Thyroid gland (tissue), 4 donors: ENCODE data around the gene FERMT3. TPM values are rescaled to one million over a fixed set of nuclear protein-coding genes. Genes with fewer than 3 reads are reported as not detected.

Source experiments
- DNase-seq, 2 donors: peaks; one replicate each; pipeline ENCODE4 v3.0.0-alpha.2; 2019
- H3K27ac ChIP-seq, 3 donors: fragments of 200-600 bp; sonication (generic); 1 replicate in 2 of 3; 2 replicates in 1 of 3; pipeline ENCODE4 v1.5.1; 2016 to 2019; ENCODE audit warnings: mild to moderate bottlenecking in 1 of 3, moderate library complexity in 1 of 3
- H3K27me3 ChIP-seq: fragments of 200-600 bp; sonication (generic); one replicate; pipeline ENCODE4 v1.5.1; 2019
- H3K36me3 ChIP-seq, 2 donors: fragments of 200-600 bp; sonication (generic); one replicate each; pipeline ENCODE4 v1.5.1; 2016 to 2019
- H3K4me1 ChIP-seq, 2 donors: fragments of 200-600 bp; sonication (generic); one replicate each; pipeline ENCODE4 v1.5.1; 2017 to 2019
- H3K4me3 ChIP-seq, 3 donors: fragments of 200-600 bp; sonication (generic); replicated peaks in 1 of 3; 1 replicate in 2 of 3; 2 replicates in 1 of 3; pipeline ENCODE4 v1.5.1; 2016; ENCODE audit warnings: mild to moderate bottlenecking in 1 of 3
- H3K9me3 ChIP-seq: fragments of 200-600 bp; sonication (generic); one replicate; pipeline ENCODE4 v1.5.1; 2017
- POLR2A ChIP-seq, 2 donors: fragments of 450-650 bp; IDR thresholded peaks; one replicate each; pipeline ENCODE4 v1.6.1; 2017; ENCODE audit warnings: antibody characterized with exemption in 2 of 2, mild to moderate bottlenecking in 2 of 2, moderate library complexity in 1 of 2
- WGBS, 2 donors: methylation state at CpG; one replicate each; pipeline ENCODE4 v1.1.5; 2017; 5-methylcytosine and 5-hydroxymethylcytosine counted together
- intact Hi-C: fragments of 100-400 bp; cut with DNase I; formaldehyde crosslinking; loops from one replicate; pipeline ENCODE4 v1.15.1; 2023
- total RNA-seq, 4 donors: library from RNA; depleted of rRNA; stranded (reverse); fragments of >200 nt; gene quantifications; one replicate each; pipeline ENCODE4 v1.2.3, GENCODE V29; 2016
- TF ChIP-seq, protein P1 (sequence below), 6 experiments: fragments of 200-600 bp in 3 of 6; fragments of 450-650 bp in 3 of 6; sonication (generic) in 3 of 6; IDR thresholded peaks; one replicate each; pipeline ENCODE4 v1.5.1; 2016 to 2019; ENCODE audit warnings: antibody characterized with exemption in 6 of 6, mild to moderate bottlenecking in 2 of 6, inconsistent platforms in 1 of 6, moderate library complexity in 1 of 6

The FERMT3 gene
- total RNA-seq, 4 donors from 2014 or later, result 7.6 to 13.9 (median 10.8) TPM

DNA sequence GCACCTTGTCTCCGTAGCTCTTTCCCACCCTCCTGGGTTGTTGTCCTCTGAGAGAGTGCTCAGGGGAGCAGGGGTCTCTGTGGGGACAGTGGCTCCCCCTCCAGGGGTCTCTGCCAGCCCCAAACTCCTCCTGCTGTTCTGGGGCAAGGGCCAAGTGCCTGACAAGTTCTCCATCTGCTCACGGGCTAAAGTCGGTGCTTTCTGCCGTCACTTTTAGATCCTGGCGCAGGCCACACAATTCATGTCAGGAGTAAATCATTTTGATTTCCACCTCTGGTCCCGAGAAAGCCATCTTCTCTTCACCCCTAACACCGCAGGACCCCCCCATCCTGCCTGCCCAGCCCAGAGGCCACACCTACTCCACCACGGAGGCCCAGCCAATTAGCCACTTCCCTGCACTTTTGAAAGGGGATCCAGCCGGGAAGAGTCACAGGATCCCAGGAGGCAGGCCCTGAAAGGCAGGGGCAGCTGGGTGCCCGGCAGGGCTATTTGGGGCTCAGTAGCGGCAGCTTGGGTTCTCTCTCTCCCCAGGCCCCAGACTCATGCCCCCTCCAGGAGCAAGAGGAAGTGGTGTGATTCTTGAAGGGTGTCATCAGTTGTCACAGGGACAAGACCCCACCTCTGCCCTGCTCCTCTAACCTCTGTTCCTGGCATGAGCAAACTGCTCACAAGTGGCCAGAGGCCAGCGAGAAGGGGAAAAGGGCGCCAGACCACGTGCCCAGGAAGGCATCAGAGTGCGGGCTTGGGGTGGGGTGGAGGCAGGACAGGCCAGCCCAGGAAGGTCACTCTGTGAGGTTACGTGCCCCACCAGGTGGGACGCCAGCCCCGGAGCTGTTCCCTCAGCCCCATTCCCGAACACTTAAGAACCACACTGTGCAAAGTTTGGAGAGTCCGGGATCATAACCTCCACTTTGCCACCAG, 41.9 kb upstream of the FERMT3 start:
- TF ChIP-seq, protein P1, sequence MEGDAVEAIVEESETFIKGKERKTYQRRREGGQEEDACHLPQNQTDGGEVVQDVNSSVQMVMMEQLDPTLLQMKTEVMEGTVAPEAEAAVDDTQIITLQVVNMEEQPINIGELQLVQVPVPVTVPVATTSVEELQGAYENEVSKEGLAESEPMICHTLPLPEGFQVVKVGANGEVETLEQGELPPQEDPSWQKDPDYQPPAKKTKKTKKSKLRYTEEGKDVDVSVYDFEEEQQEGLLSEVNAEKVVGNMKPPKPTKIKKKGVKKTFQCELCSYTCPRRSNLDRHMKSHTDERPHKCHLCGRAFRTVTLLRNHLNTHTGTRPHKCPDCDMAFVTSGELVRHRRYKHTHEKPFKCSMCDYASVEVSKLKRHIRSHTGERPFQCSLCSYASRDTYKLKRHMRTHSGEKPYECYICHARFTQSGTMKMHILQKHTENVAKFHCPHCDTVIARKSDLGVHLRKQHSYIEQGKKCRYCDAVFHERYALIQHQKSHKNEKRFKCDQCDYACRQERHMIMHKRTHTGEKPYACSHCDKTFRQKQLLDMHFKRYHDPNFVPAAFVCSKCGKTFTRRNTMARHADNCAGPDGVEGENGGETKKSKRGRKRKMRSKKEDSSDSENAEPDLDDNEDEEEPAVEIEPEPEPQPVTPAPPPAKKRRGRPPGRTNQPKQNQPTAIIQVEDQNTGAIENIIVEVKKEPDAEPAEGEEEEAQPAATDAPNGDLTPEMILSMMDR (IDR thresholded peaks at IDR 0.05), result no peak
- peak in 1 of 2 donors; percentile 21 for TF ChIP-seq POLR2A (IDR thresholded peaks at IDR 0.05)
- Histone ChIP-seq H3K27ac (peak overlapping the region; percentile 77 to 96 (median 93)), H3K27me3 (no peaks in the 10 kb centered on the region), H3K36me3 (no peaks in the 10 kb centered on the region), H3K4me3 (peak overlapping the region in 2 of 3 donors; percentile 64 to 79), H3K4me1 (peaks cover 11 to 13% of the 10 kb centered on the region in 2 donors), H3K9me3 (no peaks in the 10 kb centered on the region)
- 41 to 46% methylated on average over 15 to 18 of the region's 20 CpGs for WGBS, 2 donors
- DNase-seq, result peak; percentile 59 to 62
- intact Hi-C loops, result no loop called here

DNA sequence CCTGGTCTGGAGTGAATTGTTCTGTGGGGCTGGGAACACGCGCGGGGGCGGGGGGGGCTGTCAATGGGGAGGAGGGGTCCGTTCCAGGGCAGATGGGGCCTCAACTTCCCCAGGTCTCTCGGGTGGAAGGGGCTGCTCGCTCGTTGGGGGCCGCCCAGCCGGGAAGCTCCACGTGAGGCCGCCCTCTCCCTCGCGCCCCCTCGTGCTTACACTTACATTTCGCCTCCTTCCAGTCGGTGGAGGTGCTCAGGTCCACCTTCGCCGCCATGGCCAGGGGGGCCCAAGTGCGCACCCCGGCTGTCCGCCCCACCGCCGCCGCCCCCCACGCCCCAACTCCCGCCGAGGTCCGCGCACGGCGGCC, 41.1 kb upstream of the FERMT3 start:
- Histone ChIP-seq H3K4me3 (peak overlapping the region; percentile 64 to 93 (median 79)), H3K36me3 (no peaks in the 10 kb centered on the region), H3K9me3 (no peaks in the 10 kb centered on the region), H3K27me3 (no peaks in the 10 kb centered on the region), H3K27ac (peak overlapping the region; percentile 77 to 96 (median 93)), H3K4me1 (peaks cover 11 to 13% of the 10 kb centered on the region in 2 donors)
- peak; percentile 42 to 60 for DNase-seq
- TF ChIP-seq, protein P1 (IDR thresholded peaks at IDR 0.05), result no peak
- TF ChIP-seq POLR2A (IDR thresholded peaks at IDR 0.05), result no peak
- intact Hi-C loops, result no loop called here
- WGBS, 2 donors, result 0% methylated on average over 9 of the region's 32 CpGs; no CpG with 5 or more reads in 1 of the 2 donors

DNA sequence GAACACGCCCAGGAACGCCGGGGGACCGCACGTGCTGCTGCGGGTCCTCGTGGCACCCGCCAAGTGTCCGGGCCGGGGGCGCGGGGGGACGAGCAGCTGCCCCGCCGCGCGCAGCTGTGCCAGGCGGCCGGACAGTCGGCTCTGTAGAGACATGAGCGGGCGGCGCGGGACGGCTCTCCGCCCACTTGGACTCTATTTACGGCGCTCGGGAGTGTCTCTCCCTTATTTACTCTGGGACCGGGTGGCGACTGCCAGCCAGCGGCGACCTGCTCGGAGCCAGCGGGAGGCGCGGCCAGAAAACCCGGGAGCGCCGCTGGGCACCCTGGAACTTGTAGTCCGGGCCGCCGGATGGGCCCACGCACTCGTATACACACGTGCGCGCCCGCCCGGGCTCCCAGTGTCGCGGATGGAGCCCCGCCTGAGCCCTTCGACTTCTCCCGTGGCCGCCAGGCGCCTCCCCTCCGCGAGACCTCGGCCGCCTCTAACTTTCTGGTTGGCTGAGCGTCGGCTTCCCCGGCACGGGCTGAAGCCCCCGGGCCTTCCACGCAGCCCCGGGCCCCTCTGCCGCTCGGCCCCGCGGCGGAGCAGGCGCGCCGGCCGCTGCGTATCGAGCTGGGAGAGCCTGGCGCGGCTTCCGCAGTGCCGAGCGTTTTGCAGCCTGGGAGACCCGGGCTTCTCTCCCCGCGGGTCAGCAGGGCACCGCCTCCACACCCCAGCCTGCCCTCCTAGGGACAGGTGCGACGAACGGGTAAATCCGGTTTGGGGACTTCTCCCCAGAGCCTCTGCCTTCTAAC, 40.5 kb upstream of the FERMT3 start, which contains the start of gene MACROD1:
Gene MACROD1, minus strand, starts transcription at position 272 of the 794 bp plus-strand sequence. Its CDS starts 119 bp downstream, at position 153.
- TF ChIP-seq, protein P1 (IDR thresholded peaks at IDR 0.05), result peak in 1 of 6 experiments; percentile 10
- TF ChIP-seq POLR2A (IDR thresholded peaks at IDR 0.05), result peak in 1 of 2 donors; percentile 64
- DNase-seq, result peak; percentile 96 to 98
- intact Hi-C loops, result no loop called here
- WGBS, 2 donors, result 0 to 2% methylated on average over 7 of the region's 92 CpGs
- peak within 1 kb of the TSS; percentile 64 to 93 (median 79) for H3K4me3 ChIP-seq
- no peaks in the 10 kb centered on the region for H3K27me3 ChIP-seq
- no peaks in the 10 kb centered on the region for H3K36me3 ChIP-seq
- no peaks in the 10 kb centered on the region for H3K9me3 ChIP-seq
- peaks cover 11 to 13% of the 10 kb centered on the region in 2 donors for H3K4me1 ChIP-seq
- H3K27ac ChIP-seq, result peak within 1 kb of the TSS; percentile 77 to 96 (median 93)

DNA sequence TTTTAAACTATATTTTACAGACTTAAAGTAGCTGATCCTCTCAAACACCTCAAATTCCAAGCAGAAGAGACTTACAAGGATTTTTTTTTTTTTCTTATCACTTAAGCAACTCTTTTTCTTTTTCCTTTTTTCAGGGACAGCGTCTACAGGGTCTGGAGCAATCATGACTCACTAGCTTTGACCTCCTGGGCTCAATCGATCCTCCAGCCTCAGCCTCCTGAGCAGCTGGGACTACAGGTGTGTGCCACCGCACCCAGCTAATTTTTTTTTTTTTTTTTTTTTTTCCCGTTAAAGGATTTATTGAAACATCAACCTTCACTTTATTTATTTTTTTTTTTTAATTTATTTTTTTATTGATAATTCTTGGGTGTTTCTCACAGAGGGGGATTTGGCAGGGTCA, 36.1 kb upstream of the FERMT3 start:
- Histone ChIP-seq H3K4me3 (no peak overlapping the region), H3K27me3 (no peaks in the 10 kb centered on the region), H3K36me3 (no peaks in the 10 kb centered on the region), H3K4me1 (peaks cover under 1 to 4% of the 10 kb centered on the region in 2 donors), H3K27ac (no peak overlapping the region), H3K9me3 (no peaks in the 10 kb centered on the region)
- intact Hi-C loops, result no loop called here
- DNase-seq, result no peak
- TF ChIP-seq, protein P1 (IDR thresholded peaks at IDR 0.05), result no peak
- TF ChIP-seq POLR2A (IDR thresholded peaks at IDR 0.05), result no peak
- 90 to 92% methylated on average over 4 of the region's 4 CpGs for WGBS, 2 donors
